ENCODE data around the gene HERPUD1.

Gene HERPUD1

DNA sequence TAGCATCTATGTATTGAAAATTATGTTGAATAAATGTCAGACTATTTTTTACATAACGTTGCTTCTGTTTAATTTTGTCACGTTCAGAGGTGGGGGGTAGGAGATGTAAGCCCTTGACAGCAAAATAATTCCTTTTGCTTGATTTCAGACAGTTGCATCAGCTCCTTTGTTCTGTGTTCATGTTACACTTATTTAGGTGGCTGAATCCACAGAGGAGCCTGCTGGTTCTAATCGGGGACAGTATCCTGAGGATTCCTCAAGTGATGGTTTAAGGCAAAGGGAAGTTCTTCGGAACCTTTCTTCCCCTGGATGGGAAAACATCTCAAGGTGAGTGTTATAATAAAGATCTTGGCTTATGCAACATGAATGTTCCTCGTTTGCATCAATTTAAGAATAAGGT lies 4.5 kb downstream of the HERPUD1 start:
- no peak for DNase-seq

DNA sequence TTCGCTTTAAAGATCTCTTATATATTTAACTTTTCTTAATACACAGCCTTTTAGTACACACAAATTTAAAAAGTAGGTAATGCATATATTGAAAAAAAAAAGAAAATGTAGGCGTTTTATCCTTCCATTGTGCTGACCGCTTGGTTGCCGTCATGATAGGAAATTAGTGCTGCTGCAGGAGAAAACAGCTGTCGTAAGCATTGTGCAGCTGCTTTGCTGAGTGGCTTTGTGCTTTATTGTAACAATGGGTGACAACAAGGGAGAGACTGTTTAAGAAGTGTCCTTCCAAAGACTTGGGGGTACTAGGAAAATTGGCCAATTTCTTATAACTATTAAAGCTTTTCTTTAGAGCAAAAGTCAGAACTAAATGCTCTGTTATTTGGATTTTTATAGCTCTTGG lies 5.0 kb downstream of the HERPUD1 start:
- no peak for DNase-seq

DNA sequence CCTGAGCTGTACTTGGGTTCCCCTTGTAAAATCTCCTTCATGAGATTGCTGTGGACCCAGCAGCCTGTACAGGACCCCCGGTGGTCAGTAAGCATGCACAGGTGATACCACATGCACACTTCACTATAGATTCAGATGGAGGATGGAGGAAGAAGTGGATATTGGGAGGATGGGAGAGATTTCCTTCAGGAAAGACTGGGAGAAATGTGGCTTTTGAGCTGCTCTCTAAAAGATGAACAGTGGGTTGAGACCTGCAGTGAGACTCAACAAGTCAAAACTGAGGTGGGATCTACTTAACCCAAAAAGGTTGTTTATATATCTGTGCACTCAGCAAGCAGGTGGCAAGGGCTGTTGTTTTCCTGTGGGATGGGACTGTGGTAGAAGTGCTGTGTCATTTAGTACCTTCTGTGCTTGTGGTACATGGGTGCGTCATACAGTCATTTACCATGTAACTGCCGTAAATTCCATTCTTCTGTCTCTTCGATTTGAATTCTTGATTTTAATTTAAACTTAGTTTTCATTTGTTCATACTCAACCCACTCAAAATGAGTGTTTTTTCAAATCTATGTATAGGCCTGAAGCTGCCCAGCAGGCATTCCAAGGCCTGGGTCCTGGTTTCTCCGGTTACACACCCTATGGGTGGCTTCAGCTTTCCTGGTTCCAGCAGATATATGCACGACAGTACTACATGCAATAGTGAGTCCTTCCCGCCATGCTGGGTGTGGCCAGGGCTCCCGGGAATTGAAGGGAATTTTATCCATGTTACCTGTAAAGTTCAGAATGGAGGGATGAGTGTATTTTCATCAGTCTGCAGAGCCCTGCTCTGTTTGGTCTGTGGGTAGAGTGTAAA lies 6.9 kb downstream of the HERPUD1 start:
- DNase-seq, result no peak

DNA sequence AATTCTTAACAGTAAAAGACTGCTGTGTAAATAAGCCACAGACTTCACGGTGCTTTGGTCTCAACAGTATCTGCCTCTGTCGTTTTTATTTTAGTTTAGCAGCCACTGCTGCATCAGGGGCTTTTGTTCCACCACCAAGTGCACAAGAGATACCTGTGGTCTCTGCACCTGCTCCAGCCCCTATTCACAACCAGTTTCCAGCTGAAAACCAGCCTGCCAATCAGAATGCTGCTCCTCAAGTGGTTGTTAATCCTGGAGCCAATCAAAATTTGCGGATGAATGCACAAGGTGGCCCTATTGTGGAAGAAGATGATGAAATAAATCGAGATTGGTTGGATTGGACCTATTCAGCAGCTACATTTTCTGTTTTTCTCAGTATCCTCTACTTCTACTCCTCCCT lies 7.9 kb downstream of the HERPUD1 start:
- no peak for DNase-seq

DNA sequence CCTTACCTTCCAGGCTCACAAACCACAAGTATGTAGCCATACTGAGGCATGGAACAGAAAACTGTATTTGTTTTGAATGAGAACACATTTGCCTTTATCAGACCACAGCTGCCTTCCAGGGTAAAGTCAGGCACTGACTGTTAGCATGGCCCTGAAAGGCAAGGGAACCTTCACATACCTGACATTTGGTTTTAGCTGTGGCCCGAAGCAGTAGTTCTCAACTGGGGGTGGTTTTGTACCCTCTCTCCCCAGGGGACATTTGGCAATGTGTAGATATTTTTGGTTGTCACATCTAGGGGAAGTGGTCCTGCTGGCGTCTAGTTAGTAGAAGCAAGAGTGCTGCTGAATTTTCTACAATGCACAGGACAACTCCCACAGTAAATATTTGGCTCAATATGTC lies 9.2 kb downstream of the HERPUD1 start:
- no peak for DNase-seq

DNA sequence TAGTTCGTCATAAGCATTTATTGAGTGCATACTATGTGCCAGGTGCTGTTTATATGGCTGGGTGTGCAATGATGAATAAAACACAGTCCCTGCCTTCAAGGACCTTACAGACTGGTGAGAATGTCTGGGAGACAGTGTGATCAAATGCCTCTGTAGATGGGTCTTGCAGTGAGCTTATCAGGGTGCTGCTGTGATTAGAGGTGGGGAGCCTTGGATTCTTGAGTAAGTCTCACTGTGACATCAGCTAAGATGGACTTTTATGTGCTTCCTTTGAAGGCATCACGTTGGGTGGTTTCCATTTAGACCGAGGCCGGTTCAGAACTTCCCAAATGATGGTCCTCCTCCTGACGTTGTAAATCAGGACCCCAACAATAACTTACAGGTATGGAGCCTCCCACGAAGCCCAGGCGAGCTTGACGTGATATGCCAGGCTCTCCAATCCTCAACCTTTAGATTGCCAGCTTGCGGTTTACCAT lies 10.0 kb downstream of the HERPUD1 start:
- DNase-seq, result no peak

DNA sequence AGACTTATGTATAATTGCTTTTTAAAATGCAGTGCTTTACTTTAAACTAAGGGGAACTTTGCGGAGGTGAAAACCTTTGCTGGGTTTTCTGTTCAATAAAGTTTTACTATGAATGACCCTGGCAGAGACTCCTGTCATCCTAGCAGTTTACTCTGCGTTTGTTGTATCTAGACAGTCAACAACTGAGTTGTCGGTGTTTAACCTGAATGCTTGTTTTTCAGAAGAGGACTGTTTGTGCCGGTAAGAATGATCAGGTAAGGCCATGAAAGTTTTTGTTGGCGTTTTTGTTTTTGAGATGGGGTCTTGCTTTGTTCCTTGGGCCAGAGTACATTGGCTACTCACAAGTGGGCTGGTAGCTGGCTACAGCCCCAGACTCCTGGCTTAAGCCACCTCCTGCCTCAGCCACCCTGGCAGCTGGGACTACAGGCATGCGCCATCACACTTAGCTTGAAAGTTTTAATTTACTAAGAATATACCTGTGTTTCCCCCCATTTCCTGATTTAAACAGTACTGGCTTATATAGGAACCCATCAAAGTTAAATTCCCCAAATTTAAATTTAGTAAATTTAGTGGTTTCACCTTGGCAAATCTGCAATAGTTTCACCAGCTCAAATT lies 11.9 kb downstream of the HERPUD1 start:
- no peak for DNase-seq

DNA sequence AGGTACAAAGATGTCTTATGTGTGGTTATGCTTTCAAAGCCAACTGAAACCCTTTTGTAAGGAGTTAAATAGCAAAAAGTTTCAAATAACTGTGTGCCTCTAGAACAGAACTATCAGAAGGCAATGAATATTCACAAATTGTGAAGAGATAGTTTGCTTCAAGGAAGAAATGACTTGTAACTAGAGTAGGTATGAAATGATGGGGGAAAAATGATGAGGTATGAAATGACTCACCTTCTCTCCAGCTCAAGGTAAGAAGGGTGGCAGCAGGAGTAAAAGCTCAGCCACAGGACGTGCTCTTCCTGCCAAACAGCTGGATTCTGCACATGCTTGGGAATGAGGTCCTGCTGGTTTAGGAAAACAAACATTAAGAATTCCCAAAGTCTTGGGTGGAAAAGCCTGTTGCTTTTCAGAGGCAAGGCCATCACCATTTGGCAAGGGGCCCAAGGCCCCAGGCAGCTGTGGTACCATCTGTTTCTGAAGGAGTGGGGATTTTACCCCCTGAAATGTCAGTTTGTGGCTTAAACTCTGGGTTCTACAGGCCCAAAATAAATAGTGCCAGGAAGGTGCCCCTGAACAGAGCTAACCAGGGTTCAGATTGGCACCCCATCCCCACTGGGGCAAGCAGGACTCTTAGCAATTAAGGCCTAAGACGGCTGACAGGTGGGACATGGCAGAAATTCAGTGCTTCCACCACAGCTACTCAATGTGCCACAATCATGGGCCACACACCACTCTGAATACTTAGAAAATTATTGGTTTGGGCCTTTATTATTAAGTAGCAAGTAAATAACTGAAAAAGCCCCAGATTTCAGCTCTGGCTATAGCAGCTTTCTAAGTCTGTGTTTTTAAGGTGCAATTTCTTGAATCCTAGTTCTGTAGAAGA lies 13.3 kb downstream of the HERPUD1 start:
- no peak for DNase-seq

DNA sequence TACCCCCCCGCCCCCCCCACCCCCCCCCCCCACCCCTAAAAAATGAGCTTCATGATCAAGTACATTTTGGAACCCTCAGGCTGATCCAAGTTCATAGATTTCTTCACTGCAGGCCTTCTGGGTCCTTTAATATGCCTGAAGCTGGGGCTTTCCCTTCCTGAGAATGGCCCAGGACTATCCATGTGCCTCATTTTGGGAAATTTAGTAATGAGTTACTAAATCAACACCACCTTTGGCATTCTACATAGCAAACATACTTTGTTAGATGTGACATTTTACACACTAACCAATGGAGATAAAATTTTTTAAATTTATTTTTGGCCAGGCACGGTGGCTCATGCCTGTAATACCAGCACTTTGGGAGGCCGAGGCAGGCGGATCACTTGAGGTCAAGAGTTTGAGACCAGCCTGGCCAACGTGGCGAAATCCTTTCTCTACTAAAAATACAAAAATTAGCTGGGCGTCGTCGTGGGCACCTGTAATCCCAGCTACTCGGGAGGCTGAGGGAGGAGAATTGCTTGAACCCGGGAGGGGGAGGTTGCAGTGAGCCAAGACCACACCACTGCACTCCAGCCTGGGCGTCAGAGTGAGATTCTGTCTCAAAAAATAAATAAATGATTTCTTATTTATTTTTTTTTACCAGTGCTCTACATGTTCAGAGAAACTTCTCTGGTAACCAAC lies 14.0 kb downstream of the HERPUD1 start:
- DNase-seq, result no peak

DNA sequence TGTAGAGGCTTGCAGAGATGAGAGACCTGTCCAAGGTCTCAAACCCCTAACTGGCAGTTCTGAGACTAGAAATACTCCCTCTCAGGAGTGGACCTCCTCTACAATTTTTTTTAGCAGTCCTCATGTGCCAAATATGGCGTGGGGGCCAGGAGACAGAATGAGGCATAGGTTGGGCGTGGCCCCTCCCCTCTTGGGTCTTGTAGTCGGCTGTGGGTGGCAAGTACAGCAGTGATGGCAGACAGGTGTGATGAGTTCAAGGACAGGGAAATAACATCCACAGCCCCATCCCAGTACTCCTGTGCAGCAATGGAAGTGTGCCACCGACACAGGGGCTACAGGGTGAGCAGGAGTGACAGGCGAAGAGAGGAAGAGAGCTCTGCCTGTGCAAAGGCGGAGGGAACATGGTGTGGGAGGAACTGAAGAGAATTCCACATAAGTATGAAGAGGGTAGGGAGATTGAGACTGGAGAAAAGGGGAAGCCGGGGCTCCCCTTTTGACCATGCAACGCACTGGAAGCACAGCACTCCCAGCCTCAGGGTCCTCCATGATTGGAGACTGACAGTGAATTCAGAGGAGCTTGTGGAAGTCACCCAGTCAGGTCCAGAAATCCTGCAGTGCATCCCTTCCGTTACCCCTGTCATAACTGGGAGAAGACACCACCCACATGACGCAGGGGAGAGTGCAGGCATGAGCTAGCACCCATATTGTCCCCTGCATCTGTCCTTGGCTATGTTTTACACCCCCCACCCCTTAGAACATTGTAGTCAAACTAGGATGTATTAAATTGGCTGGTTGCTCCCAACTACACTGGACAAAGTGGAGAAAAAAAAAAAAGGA lies 15.0 kb downstream of the HERPUD1 start:
- DNase-seq, result no peak

DNA sequence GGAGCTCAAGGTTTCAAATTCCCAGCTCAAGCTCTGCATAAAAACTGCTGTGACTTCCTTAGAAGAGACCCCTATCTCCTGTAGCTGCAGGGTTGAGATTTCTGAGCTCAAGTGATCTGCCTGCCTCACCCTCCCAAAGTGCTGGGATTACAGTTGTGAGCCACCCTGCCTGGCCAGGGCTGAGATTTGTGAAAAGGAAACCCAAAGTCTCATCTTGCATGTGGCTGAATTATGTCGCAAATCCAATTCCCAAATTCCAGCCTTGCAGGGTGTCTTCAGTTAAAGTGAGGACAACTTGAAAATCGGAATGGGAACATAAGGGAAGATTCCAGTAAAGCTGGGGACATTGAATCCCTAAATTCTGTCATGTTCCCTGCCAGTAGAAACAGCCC lies 15.7 kb downstream of the HERPUD1 start:
- no peak for DNase-seq

DNA sequence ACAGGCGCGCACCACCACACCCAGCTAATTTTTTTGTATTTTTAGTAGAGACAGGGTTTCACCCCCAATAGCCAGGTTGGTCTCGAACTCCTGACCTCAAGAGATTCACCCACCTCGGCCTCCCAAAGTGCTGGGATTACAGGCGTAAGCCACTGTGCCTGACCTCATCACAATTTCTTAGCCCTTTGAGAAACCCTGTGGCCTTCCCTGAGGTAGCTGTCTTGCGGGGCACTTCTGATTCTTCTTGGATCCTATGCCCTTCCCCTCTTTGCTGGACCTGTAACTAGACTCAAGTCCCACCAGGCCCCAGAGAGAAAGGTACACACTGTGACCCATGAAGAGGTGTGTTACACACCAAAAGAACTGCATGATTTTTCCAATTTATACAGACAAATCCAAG lies 16.3 kb downstream of the HERPUD1 start:
- no peak for DNase-seq

DNA sequence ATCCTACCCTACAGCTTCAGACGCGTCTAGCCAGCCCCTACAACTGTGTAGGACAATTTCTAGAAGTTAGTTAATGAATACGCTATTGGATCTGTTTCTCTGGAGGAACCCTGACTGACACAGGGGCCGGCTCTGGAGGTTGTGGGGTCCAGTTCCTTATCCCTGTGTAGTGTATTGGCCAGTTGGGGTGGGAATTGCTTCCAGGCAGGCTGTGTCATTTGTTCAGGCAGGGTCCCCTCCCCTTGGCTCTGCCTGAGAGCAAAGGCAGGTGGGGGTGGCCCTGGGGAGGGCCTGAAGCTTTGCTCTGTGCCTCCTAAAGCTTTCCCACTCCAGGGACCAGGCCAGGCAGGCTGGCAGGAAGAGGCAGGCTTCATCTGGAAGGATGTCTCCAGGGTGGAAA lies 18.1 kb downstream of the HERPUD1 start:
- no peak for DNase-seq

DNA sequence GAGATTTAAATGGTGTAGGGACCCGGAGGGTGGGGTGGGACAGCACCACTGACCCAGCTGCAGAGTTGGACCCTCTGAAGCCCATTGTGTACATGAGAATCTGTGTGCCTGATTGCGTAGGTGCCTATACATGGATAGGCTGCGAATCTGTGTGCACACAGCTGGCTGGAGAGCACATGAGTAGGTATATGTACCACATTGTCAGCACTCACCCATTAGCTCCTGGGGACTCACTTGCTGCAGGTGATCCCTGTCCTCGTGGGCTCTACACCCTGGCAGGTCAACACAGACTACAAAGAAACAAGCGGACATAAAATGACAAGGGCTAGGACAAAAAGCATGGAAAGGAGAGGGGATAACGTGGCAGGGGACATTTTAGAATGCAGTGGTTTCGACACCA lies 18.5 kb downstream of the HERPUD1 start:
- DNase-seq, result no peak

DNA sequence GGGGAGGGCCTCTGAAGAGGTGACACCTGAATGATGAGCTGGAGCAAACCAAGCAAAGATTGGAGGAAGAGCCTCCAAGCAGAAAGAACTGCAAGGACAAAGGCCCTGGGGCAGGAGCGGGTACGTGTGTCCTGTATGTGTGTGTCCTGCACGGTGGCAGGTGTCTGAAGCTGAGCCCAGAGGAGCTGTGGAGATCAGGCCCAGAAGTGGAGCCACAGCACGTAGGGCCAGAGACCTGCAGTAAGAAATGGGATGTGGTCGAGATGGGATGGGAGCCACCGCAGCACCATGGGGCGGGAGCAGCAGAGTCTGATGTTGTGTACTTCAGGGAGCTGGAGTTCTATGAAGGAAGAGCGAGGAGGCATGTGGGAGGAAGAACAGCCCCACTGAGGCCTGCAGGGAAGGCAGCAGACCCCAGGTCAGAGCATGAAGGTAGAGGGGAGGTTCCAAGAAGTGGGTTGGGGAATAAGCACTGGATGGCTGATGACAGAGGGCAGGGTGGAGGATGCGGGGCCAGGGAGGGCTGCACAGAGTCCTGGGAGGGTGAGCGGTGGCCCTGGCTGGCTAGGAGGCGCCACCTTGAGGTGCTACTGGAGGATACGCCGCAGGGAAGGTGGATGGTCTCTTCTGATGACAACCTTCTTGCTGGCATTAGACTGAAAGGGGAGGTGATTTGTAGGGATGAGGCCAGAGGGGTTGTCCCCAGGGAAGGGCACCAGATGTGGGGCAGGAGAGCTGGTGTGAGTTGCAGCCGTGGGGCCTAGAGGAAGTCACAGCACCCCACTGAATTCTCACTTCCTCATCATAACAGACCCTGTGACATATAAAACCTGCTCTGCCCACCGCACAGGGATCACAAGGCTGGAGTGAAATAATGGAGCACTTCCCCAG lies 19.2 kb downstream of the HERPUD1 start:
- no peak for DNase-seq

DNA sequence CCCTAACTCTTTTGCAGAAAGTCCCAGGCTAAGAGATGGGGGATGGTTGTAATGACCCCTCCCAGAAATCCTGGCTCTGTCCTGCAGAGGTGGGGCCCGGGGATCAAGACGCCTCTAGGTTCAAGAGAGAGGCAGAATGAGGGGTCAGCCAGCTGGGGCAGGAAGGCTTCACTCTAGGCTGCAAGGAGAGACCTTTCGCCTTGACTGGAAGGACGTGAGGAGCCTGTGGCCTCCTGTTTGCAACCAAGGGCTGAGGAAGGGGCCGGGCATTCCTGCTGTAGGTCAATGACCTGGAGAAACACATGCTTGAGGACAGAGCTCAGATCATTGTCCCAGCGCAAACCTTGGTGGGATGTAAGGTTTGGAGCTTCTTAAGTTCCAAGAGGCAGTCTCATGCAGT lies 21.1 kb downstream of the HERPUD1 start:
- DNase-seq, result no peak

DNA sequence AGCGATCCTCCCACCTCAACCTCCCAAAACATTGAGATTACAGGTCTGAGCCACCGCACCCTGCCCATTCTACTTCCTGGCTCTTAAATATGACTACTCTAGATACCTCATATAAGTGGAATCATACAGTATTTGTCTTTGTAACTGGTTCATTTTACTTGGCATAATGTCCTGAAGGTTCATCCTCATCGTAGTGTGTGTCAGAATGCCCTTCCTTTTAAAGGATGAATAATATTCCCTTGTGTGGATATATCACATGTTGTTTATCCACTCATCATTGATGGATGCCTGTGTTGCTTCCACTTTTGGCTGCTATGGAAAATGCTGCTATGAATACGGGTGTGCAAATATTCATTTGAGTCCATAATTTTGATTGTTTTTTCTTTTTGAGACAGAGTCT lies 24.1 kb downstream of the HERPUD1 start:
- DNase-seq, result no peak

DNA sequence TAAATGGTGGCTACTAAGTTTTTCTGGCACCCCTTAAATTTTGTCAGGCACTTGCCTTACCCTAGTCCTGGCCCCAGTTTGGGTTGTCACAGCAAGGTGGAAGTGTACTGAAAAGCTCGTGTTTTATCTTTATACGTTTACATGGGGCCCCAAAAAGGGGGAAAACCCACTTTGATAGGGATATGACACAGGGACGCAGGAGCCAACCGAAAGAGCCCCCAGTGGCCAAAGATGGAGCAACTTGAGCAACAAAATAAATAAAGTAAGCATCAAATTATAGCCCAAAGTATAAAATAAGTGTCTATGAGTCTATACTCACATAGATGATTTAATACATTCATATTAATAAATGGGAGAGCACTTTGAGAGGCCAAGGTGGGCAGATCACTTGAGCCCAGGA lies 24.8 kb downstream of the HERPUD1 start:
- no peak for DNase-seq

DNA sequence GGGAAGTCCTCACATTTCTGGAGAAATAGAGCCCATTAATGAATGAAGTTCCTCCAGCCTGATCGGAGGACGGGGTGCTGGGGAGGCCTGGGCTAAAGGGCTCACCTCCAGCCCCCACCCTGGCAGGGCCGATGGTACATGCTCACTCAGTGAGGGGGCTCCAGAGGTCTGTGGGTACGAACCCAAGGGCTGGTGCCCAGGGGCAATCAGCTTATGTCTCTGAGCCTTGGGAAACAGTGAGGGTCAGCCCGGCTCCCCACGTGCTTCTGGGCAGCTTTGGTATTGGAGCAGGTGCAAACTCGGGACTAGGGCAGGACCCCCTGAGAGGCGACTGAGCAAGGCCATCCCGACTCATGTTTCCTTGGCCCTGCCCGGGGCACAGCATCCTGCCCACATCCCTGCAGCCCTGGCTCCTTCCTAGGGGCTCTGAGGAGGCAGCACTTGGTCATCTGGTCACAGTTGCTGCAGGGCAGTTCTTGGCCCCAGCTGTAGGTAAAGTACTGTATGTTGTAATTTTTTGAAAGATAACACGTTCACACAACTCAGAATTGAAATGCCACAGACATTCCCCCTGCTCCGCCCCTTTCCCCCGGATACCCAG lies 28.8 kb downstream of the HERPUD1 start:
- DNase-seq, result no peak

DNA sequence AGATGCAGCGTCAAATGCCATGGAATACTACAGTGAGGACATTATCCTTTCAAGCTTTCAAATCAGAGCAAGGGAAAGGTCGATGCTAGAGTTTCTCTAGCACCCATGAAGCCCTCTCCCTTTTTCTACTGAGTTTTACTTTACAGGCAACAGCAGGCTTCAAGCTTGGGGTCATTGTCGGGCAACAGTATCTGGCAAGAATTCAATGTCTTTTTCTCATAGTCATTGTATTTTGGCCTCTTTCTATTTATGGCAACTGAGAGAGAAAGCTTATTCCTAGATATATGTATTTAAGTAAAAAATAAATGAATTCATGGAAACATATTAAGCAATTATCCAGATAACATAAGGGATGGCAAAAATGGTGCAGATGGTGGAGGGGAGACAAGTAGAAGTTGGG lies 29.4 kb downstream of the HERPUD1 start:
- no peak for DNase-seq

DNA sequence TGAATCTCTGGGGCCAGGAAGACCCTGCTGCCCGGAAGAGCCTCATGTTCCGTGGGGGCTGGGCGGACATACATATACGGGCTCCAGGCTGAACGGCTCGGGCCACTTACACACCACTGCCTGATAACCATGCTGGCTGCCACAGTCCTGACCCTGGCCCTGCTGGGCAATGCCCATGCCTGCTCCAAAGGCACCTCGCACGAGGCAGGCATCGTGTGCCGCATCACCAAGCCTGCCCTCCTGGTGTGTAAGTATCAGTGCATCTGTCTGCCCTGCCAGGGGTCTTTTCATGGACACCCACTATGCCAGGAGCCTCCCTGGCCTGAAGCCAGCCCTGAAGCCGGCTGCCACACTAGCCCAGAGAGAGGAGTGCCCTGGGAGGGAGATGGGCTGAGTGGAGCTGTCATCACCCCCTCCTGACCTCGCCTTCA lies 29.9 kb downstream of the HERPUD1 start, which contains the start of gene CETP:
CETP (plus strand) TSS at position 100 of the 431 bp plus-strand sequence; CDS start at position 130, 30 bp downstream.
- no peak for DNase-seq
